Liver (tissue), 3 donors: ENCODE results near the gene DPY19L2.
"Not testable (repeated sequence)": the region's sequence is repeated elsewhere in the genome, so short reads cannot be mapped to it uniquely, and the experiment has no call there.

Experiments
- HNF4A ChIP-seq, 2 donors: conservative IDR thresholded peaks; 2 replicates each; pipeline ENCODE4 v1.6.1; 2016; ENCODE audit warnings: antibody characterized with exemption in 2 of 2, mild to moderate bottlenecking in 2 of 2
- REST ChIP-seq: IDR thresholded peaks from 2 replicates; pipeline ENCODE4 v1.6.1; 2016; ENCODE audit warnings: antibody characterized with exemption, mild to moderate bottlenecking
- SP1 ChIP-seq: IDR thresholded peaks from 2 replicates; pipeline ENCODE4 v1.6.1; 2018; ENCODE audit warnings: antibody characterized with exemption, mild to moderate bottlenecking
- TF ChIP-seq, protein P1 (sequence below): fragments of 150-350 bp; IDR thresholded peaks from 2 replicates; pipeline ENCODE4 v1.5.1; 2017; ENCODE audit warnings: improper control_type of control experiment, low read depth, low read length; ENCODE audit not compliant: missing input control
- donor health status: healthy.
- donor health status: healthy.

DNA sequence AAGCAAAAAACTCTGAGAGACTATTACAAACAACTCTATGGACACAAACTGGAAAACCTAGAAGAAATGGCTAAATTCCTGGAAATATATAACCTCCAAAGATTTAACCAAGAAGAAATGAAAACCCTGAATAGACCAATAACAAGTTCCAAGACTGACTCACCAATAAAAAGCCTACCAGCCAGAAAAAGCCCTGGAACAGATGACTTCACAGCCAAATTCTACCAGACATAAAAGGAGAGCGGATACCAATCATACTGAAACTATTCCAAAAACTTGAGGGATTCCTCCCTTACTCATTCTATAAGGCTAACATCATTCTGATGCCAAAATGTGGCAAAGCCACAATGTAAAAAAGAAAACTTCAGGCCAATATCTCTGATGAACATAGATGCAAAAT lies 18.8 kb downstream of the DPY19L2 start:
- TF ChIP-seq, protein P1, sequence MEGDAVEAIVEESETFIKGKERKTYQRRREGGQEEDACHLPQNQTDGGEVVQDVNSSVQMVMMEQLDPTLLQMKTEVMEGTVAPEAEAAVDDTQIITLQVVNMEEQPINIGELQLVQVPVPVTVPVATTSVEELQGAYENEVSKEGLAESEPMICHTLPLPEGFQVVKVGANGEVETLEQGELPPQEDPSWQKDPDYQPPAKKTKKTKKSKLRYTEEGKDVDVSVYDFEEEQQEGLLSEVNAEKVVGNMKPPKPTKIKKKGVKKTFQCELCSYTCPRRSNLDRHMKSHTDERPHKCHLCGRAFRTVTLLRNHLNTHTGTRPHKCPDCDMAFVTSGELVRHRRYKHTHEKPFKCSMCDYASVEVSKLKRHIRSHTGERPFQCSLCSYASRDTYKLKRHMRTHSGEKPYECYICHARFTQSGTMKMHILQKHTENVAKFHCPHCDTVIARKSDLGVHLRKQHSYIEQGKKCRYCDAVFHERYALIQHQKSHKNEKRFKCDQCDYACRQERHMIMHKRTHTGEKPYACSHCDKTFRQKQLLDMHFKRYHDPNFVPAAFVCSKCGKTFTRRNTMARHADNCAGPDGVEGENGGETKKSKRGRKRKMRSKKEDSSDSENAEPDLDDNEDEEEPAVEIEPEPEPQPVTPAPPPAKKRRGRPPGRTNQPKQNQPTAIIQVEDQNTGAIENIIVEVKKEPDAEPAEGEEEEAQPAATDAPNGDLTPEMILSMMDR = not testable (repeated sequence)
- not testable (repeated sequence) for TF ChIP-seq REST; HNF4A (conservative IDR thresholded peaks at IDR 0.05); SP1
